ENCODE measurements around the gene GMPR2. TPM values are rescaled to one million over a fixed set of nuclear protein-coding genes. Genes with fewer than 3 reads are reported as not detected.

GMPR2 gene
- total and polyA plus RNA-seq, 2 of the 13 experiments (the other 11 are each of a cell fraction or from before 2014, with no cell fraction given): 210 to 273 TPM

GRCh38 chr14:24215495-24216344 is 17.0 kb upstream of the GMPR2 start, which contains the start of gene MDP1 (continued):
- peak; percentile 26; the same call in 1 of the 2 replicates for TF ChIP-seq ZBTB2 (CRISPR knock-in tag; IDR thresholded peaks at IDR 0.05; ENCODE audit: low read depth)
- TF ChIP-seq EP300 (IDR thresholded peaks at IDR 0.05; ENCODE audit: low read depth in 2 of 2, low read length in 2 of 2): peak in 1 of 2 experiments; percentile 74; a peak in 3 of 4 replicates
- peak; percentile 71 for TF ChIP-seq EP300 (CRISPR knock-in tag; IDR thresholded peaks at IDR 0.05; ENCODE audit: borderline replicate concordance)
- peak; percentile 97 for TF ChIP-seq ZBTB25 (CRISPR knock-in tag; IDR thresholded peaks at IDR 0.05)
- TF ChIP-seq ZBTB4 (CRISPR knock-in tag; IDR thresholded peaks at IDR 0.05; ENCODE audit: borderline replicate concordance): peak; percentile 99; the same call in 1 of the 2 replicates
- no peak for TF ChIP-seq TEAD3 (CRISPR knock-in tag; optimal IDR thresholded peaks at IDR 0.05; ENCODE audit: borderline replicate concordance)
- TF ChIP-seq NFE2L2 (IDR thresholded peaks at IDR 0.05; ENCODE audit: low read length): no peak
- TF ChIP-seq ZNF564 (CRISPR knock-in tag; IDR thresholded peaks at IDR 0.05): no peak
- TF ChIP-seq ZNF333 (CRISPR knock-in tag; IDR thresholded peaks at IDR 0.05; ENCODE audit: borderline replicate concordance): peak; percentile 85; the same call in 1 of the 2 replicates
- peak; percentile 74 for TF ChIP-seq HMG20A (CRISPR knock-in tag; IDR thresholded peaks at IDR 0.05; ENCODE audit: borderline replicate concordance)
- TF ChIP-seq ZC3H13 (CRISPR knock-in tag; IDR thresholded peaks at IDR 0.05): peak; percentile 96
- TF ChIP-seq ZNF652 (CRISPR knock-in tag; IDR thresholded peaks at IDR 0.05; ENCODE audit: borderline replicate concordance, low read depth): peak; percentile 79
- peak; percentile 96; the same call in 1 of the 2 replicates for TF ChIP-seq ZNF782 (CRISPR knock-in tag; IDR thresholded peaks at IDR 0.05; ENCODE audit: borderline replicate concordance)
- peak; percentile 98 for TF ChIP-seq KAT8 (CRISPR knock-in tag; IDR thresholded peaks at IDR 0.05)
- TF ChIP-seq HMGXB3 (CRISPR knock-in tag; IDR thresholded peaks at IDR 0.05; ENCODE audit: borderline replicate concordance): peak; percentile 95; the same call in 1 of the 2 replicates
- peak; percentile 93 for TF ChIP-seq ZBTB21 (CRISPR knock-in tag; IDR thresholded peaks at IDR 0.05)
- TF ChIP-seq ZNF839 (CRISPR knock-in tag; IDR thresholded peaks at IDR 0.05; ENCODE audit: borderline replicate concordance): peak; percentile 98; the same call in 1 of the 2 replicates
- TF ChIP-seq LCORL (IDR thresholded peaks at IDR 0.05): no peak
- TF ChIP-seq LCORL (CRISPR knock-in tag; IDR thresholded peaks at IDR 0.05): peak; percentile 94
